ENCODE results near the gene RPS5. TPM values are rescaled to one million over a fixed set of nuclear protein-coding genes. Genes with fewer than 3 reads are reported as not detected.
A peak's percentile ranks its signal among the peaks of the same experiment; 100 is the strongest.
"Not testable (repeated sequence)": the region's sequence is repeated elsewhere in the genome, so short reads cannot be mapped to it uniquely, and the experiment has no call there.

RPS5 gene
- total and polyA plus RNA-seq, 10 donors: 712 to 2,466 (median 1,177) TPM

- intact Hi-C loops (cut with DNase I; ENCODE audit: low total_unique reads): no loop called here
- H3K9me3 ChIP-seq: peaks cover 12 to 73% (median 59%) of the 10 kb centered on the region in 8 donors
- peaks cover 11 to 24% (median 18%) of the 10 kb centered on the region in 6 donors for H3K4me1 ChIP-seq
- H3K27me3 ChIP-seq (replicated peaks in 1 of 7): no peaks in the 10 kb centered on the region
- peak; percentile 98 for DNase-seq
- peaks cover 25 to 34% (median 28%) of the 10 kb centered on the region in 6 donors for H3K36me3 ChIP-seq
- no peak for TF ChIP-seq POLR2A (IDR thresholded peaks at IDR 0.05)
- peak; percentile 87 to 89 (median 88) for TF ChIP-seq POLR2AphosphoS5 (IDR thresholded peaks at IDR 0.05)
- H3K4me3 ChIP-seq: peak within 1 kb of the TSS; percentile 53 to 83 (median 78)
- H3K27ac ChIP-seq: peak within 1 kb of the TSS; percentile 58 to 89 (median 82)
- 8 to 11% (median 9%) methylated on average over 26 to 59 of the region's 59 CpGs for WGBS, 5 donors
Measured at GRCh38 chr19:58439576-58440554, 52.8 kb downstream of the RPS5 start, which contains the start of gene ZNF132. TSS of gene ZNF132 (minus strand) at chr19:58440153. CDS start at chr19:58439821, 332 bp downstream.

- Histone ChIP-seq H3K36me3 (peaks cover 18 to 27% (median 21%) of the 10 kb centered on the region in 6 donors), H3K27ac (peak overlapping the region in 7 of 8 donors; percentile 70 to 89 (median 82)), H3K27me3 (replicated peaks in 1 of 7) (no peaks in the 10 kb centered on the region), H3K4me3 (peak overlapping the region; percentile 48 to 83 (median 75)), H3K4me1 (peaks cover 11 to 24% (median 18%) of the 10 kb centered on the region in 6 donors), H3K9me3 (peaks cover 7 to 66% (median 53%) of the 10 kb centered on the region in 8 donors)
- DNase-seq: no peak
- intact Hi-C loops (cut with DNase I; ENCODE audit: low total_unique reads): no loop called here
- TF ChIP-seq POLR2AphosphoS5 (IDR thresholded peaks at IDR 0.05): no peak
- TF ChIP-seq CTCF (IDR thresholded peaks at IDR 0.05 in 8 of 11, conservative IDR thresholded peaks at IDR 0.05 in 3 of 11): no peak
- no peak for TF ChIP-seq POLR2A (IDR thresholded peaks at IDR 0.05)
- WGBS, 5 donors: 16 to 29% (median 17%) methylated on average over 5 to 31 of the region's 31 CpGs
Measured at GRCh38 chr19:58440556-58440955, 53.5 kb downstream of the RPS5 start.

- WGBS, 5 donors: 83 to 92% (median 89%) methylated on average over 7 of the region's 7 CpGs
- Histone ChIP-seq H3K9me3 (peaks cover 0 to 46% (median 30%) of the 10 kb centered on the region in 8 donors), H3K4me1 (peaks cover 11 to 24% (median 18%) of the 10 kb centered on the region in 6 donors), H3K27me3 (replicated peaks in 1 of 7) (peaks cover 0 to 19% (median 0%) of the 10 kb centered on the region in 7 donors)
- DNase-seq; H3K27ac ChIP-seq; H3K4me3 ChIP-seq; H3K36me3 ChIP-seq; intact Hi-C loops (cut with DNase I; ENCODE audit: low total_unique reads): not testable (repeated sequence)
Measured at GRCh38 chr19:58442986-58443385, 55.9 kb downstream of the RPS5 start.

Small RNA genes within 50 kb of the gene (microRNA-seq; reads per million reads assigned to microRNA genes)
- 0.28 to 1.8 (median 1.1) reads per million in 3 donors for gene MIR4754

Small RNA genes within 50 kb of the gene (small RNA-seq; reads per million reads assigned to genes)
- gene MIR4754 (0 reads per million in 4 donors), gene RNA5SP473 (0.35 to 0.75 (median 0.52) reads per million in 4 donors)

Other genes with a start within 250 kb of the RPS5 start
- gene ZNF329, start 236.5 kb upstream of the RPS5 start, total RNA-seq: 10 to 100 TPM in 4 of 7 donors, 1 to 10 TPM in 3; 8.6 to 13.4 (median 10.4) TPM
- gene ZNF329, start 236.5 kb upstream of the RPS5 start, polyA plus RNA-seq: 1 to 10 TPM; 3.8 to 6.1 (median 3.8) TPM
- gene ZNF274, start 204.2 kb upstream of the RPS5 start, total RNA-seq: 10 to 100 TPM; 32.5 to 53.4 (median 36.9) TPM
- 10 to 100 TPM; 17.5 to 19.5 (median 18.4) TPM for gene ZNF274, start 204.2 kb upstream of the RPS5 start, polyA plus RNA-seq
- 10 to 100 TPM; 31.4 to 58.5 (median 39.0) TPM for gene ZNF544, start 158.4 kb upstream of the RPS5 start, total RNA-seq
- 10 to 100 TPM; 12.5 to 24.8 (median 20.2) TPM for gene ZNF544, start 158.4 kb upstream of the RPS5 start, polyA plus RNA-seq
- gene ZNF8, start 108.3 kb upstream of the RPS5 start, total RNA-seq: 10 to 100 TPM in 2 of 7 donors, 1 to 10 TPM in 5; 6.6 to 10.7 (median 8.5) TPM
- gene ZNF8, start 108.3 kb upstream of the RPS5 start, polyA plus RNA-seq: 1 to 10 TPM in 1 of 3 donors, under 1 TPM in 2; 0.91 to 1.8 (median 0.91) TPM
- 10 to 100 TPM; 35.0 to 62.5 (median 44.7) TPM for gene ERVK3-1, start 81.9 kb upstream of the RPS5 start, total RNA-seq
- 10 to 100 TPM; 34.0 to 48.8 (median 39.1) TPM for gene ERVK3-1, start 81.9 kb upstream of the RPS5 start, polyA plus RNA-seq
- gene ZSCAN22, start 60.3 kb upstream of the RPS5 start, total RNA-seq: 1 to 10 TPM; 2.7 to 3.9 (median 3.0) TPM
- under 1 TPM; 0.48 to 0.86 (median 0.55) TPM for gene ZSCAN22, start 60.3 kb upstream of the RPS5 start, polyA plus RNA-seq
- 10 to 100 TPM; 10.8 to 49.9 (median 14.2) TPM for gene A1BG, start 33.8 kb upstream of the RPS5 start, total RNA-seq
- gene A1BG, start 33.8 kb upstream of the RPS5 start, polyA plus RNA-seq: 10 to 100 TPM; 39.4 to 76.5 (median 73.8) TPM
- gene ZNF497, start 24.5 kb upstream of the RPS5 start, total RNA-seq: 1 to 10 TPM in 5 of 7 donors, under 1 TPM in 2; 0.44 to 3.0 (median 1.3) TPM
- gene ZNF497, start 24.5 kb upstream of the RPS5 start, polyA plus RNA-seq: under 1 TPM; 0.59 to 0.74 (median 0.61) TPM
- 1 to 10 TPM; 2.2 to 6.1 (median 3.2) TPM for gene ZNF837, start 6.2 kb upstream of the RPS5 start, total RNA-seq
- gene ZNF837, start 6.2 kb upstream of the RPS5 start, polyA plus RNA-seq: 1 to 10 TPM; 3.2 to 4.4 (median 3.2) TPM
- gene RNF225, start 8.4 kb downstream of the RPS5 start, total RNA-seq: not detected
- not detected for gene RNF225, start 8.4 kb downstream of the RPS5 start, polyA plus RNA-seq
- 10 to 100 TPM in 3 of 7 donors, 1 to 10 TPM in 4; 6.7 to 11.2 (median 9.4) TPM for gene ZNF584, start 21.4 kb downstream of the RPS5 start, total RNA-seq
- 1 to 10 TPM; 2.3 to 3.4 (median 2.5) TPM for gene ZNF584, start 21.4 kb downstream of the RPS5 start, polyA plus RNA-seq
- gene ZNF132, start 52.9 kb downstream of the RPS5 start, total RNA-seq: 10 to 100 TPM in 2 of 7 donors, 1 to 10 TPM in 5; 4.2 to 10.9 (median 6.6) TPM
- gene ZNF132, start 52.9 kb downstream of the RPS5 start, polyA plus RNA-seq: 1 to 10 TPM in 2 of 3 donors, under 1 TPM in 1; 0.96 to 1.1 (median 1.0) TPM
- gene ZNF324B, start 64.4 kb downstream of the RPS5 start, total RNA-seq: 10 to 100 TPM in 2 of 7 donors, 1 to 10 TPM in 5; 7.3 to 12.5 (median 8.3) TPM
- gene ZNF324B, start 64.4 kb downstream of the RPS5 start, polyA plus RNA-seq: 1 to 10 TPM in 2 of 3 donors, under 1 TPM in 1; 0.98 to 3.3 (median 1.5) TPM
- gene ZNF324, start 79.8 kb downstream of the RPS5 start, total RNA-seq: 10 to 100 TPM; 11.0 to 19.8 (median 14.2) TPM
- 1 to 10 TPM; 1.5 to 4.6 (median 2.1) TPM for gene ZNF324, start 79.8 kb downstream of the RPS5 start, polyA plus RNA-seq
- gene ZNF446, start 89.1 kb downstream of the RPS5 start, total RNA-seq: 10 to 100 TPM in 6 of 7 donors, 1 to 10 TPM in 1; 9.8 to 18.8 (median 11.3) TPM
- 10 to 100 TPM in 2 of 3 donors, 1 to 10 TPM in 1; 7.1 to 13.2 (median 12.6) TPM for gene ZNF446, start 89.1 kb downstream of the RPS5 start, polyA plus RNA-seq
- gene SLC27A5, start 124.7 kb downstream of the RPS5 start, total RNA-seq: 10 to 100 TPM in 1 of 7 donors, 1 to 10 TPM in 6; 6.0 to 12.3 (median 7.2) TPM
- 10 to 100 TPM; 14.0 to 26.8 (median 14.9) TPM for gene SLC27A5, start 124.7 kb downstream of the RPS5 start, polyA plus RNA-seq
- gene ZBTB45, start 132.5 kb downstream of the RPS5 start, total RNA-seq: 10 to 100 TPM; 11.1 to 16.0 (median 13.0) TPM
- gene ZBTB45, start 132.5 kb downstream of the RPS5 start, polyA plus RNA-seq: 1 to 10 TPM; 4.0 to 8.8 (median 4.4) TPM
- 100 to 1,000 TPM; 216 to 294 (median 232) TPM for gene TRIM28, start 156.8 kb downstream of the RPS5 start, total RNA-seq
- 100 to 1,000 TPM; 181 to 233 (median 183) TPM for gene TRIM28, start 156.8 kb downstream of the RPS5 start, polyA plus RNA-seq
- 100 to 1,000 TPM in 3 of 7 donors, 10 to 100 TPM in 4; 79.9 to 115 (median 89.9) TPM for gene CHMP2A, start 167.8 kb downstream of the RPS5 start, total RNA-seq
- 100 to 1,000 TPM; 112 to 124 (median 121) TPM for gene CHMP2A, start 167.8 kb downstream of the RPS5 start, polyA plus RNA-seq
- gene UBE2M, start 171.3 kb downstream of the RPS5 start, total RNA-seq: 10 to 100 TPM; 19.1 to 66.9 (median 44.0) TPM
- gene UBE2M, start 171.3 kb downstream of the RPS5 start, polyA plus RNA-seq: 10 to 100 TPM; 33.2 to 47.3 (median 36.9) TPM
- gene MZF1, start 186.1 kb downstream of the RPS5 start, total RNA-seq: 10 to 100 TPM; 27.7 to 41.6 (median 35.7) TPM
- gene MZF1, start 186.1 kb downstream of the RPS5 start, polyA plus RNA-seq: 10 to 100 TPM; 13.2 to 23.0 (median 20.6) TPM

Data from spleen (tissue), 11 donors.